HPDE6-E6E7 (cell line): ENCODE data around the gene PPP1R14C.
A peak's percentile ranks its signal among the peaks of the same experiment; 100 is the strongest.

Experiments
- DNase-seq: peaks from one replicate; pipeline ENCODE4 v3.0.0; 2011; ENCODE audit warnings: missing footprints; ENCODE audit errors: extremely low spot score

PPP1R14C gene

GRCh38 chr6:150138638-150139037 is 4.2 kb upstream of the PPP1R14C start:
- no peak for DNase-seq

GRCh38 chr6:150139533-150139932 is 3.3 kb upstream of the PPP1R14C start:
- DNase-seq: no peak

DNA sequence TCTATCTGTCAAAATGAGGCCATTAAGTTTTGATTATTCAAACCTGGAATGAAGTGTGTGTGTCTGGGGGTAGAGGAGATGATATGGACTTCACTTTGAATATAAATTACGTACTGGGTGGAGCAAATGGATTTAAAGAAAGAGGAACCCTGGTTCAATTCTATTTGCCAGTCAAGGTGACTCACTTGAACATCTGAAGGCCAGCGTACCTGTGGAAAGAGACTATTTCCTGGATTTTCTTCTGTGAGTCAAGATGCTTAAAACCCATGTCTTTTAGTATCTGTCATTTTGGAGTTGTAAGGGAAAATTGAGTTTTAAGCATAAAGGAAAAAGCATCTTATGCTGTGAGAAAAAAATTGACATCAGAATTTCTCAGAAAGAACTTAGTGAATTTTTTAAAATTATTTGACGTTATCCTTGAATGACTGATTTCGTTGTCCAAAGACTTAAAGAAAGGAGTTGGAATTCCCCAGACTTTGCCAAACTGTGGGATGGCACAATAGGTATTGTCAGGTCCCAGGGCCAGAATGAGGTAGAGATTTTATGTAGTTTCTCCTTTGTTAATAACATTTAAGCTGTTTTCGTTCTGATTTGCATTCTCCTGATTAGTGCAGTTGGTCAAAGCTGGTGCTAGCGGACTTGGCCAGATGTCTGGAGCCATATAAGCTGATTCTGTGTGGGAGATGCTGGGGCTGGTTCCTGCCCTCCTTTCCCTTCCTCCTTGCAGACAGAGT is 2.4 kb upstream of the PPP1R14C start:
- no peak for DNase-seq

DNA sequence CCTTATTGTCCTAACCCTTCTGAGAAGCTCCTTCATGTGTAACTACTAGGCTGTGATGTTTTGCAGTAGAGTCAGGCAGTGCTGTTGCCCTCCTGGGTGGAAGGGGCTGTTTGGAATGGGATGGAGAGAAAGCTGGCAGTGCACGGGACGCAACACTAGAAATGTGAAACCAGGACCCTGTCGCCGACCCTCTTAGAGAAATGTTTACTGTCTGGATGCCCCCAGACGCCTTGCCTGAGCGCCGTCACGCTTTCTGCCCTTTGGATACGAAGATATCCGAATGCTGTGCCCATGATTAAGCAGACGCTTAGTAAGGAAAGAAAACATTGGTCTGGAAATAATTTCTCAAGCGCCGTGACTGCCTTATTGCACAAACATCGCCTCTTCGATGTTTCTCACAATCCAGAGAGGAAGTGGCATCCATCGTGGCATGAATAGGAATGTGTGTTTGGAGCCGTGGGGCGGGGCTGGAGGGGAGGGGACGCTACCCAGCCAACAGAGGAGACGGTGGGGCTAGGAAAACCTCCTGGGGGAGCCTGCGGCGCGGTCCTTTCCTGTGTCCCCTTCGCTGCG is 661 bp upstream of the PPP1R14C start:
- peak; percentile 20 for DNase-seq

- DNase-seq: no peak
Observed at GRCh38 chr6:150143516-150144293, 861 bp downstream of the PPP1R14C start.

- DNase-seq: no peak
Observed at GRCh38 chr6:150144294-150144868, 1.5 kb downstream of the PPP1R14C start.

- DNase-seq: no peak
Observed at GRCh38 chr6:150145427-150145826, 2.6 kb downstream of the PPP1R14C start.

DNA sequence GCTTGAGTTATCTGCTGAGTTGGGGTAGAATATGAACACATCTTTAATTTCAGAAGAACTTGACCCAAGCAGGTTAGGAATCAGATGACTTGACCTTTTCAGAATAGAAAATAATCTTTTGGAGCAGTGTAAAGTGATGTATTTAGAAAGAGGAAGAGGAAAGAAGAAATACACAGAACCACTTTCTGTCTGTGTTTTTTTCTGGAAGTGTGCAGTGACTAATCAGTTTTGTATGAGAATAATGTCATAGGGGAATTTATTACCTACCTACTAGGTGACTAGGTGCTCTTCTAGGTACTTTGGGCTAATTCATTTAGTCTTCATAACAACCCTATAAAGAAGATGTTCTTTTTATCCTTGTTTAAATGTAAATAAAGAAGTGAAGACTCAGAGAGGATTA is 3.0 kb downstream of the PPP1R14C start:
- DNase-seq: no peak

GRCh38 chr6:150146436-150146835 is 3.6 kb downstream of the PPP1R14C start:
- DNase-seq: no peak

DNA sequence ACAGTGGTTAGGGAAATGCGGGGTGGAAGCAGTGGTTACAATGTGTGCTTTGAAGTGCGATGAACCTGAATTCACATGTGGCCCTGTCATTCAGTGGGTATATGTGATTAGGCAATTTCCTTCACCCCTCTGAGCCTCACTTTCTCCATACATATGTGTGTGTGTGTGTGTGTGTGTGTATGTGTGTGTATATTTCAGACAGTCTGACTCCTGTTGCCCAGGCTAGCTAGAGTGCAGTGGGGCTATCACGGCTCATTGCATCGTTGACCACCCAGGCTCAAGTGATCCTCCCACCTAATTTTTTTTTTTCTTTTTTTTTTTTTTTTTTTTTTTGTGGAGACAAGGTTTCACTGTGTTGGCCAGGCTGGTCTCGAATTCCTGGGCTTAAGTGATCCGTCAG is 6.3 kb downstream of the PPP1R14C start:
- no peak for DNase-seq

DNA sequence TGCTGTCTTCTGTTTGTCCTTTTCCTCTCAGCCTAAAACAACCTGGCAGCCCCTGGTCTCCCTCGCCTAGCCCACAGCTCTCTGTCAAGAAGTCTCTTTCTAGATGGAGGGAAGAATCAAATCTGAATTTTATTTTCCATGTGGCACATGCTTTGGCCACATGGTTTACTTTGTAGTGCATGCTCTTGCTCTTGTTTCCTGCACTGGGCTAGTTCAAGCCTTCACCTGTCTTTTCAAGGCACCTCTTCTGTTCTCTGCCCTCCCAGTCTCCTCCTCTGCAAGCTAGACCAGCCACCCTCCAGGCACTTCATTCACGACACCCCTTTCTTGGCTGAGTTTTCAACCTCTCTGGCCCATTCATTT is 7.6 kb downstream of the PPP1R14C start:
- no peak for DNase-seq

- DNase-seq: no peak
Observed at GRCh38 chr6:150150821-150151646, 8.2 kb downstream of the PPP1R14C start.

GRCh38 chr6:150152891-150153876 is 10.3 kb downstream of the PPP1R14C start:
- no peak for DNase-seq

GRCh38 chr6:150153905-150154492 is 11.2 kb downstream of the PPP1R14C start:
- peak; percentile 33 for DNase-seq

DNA sequence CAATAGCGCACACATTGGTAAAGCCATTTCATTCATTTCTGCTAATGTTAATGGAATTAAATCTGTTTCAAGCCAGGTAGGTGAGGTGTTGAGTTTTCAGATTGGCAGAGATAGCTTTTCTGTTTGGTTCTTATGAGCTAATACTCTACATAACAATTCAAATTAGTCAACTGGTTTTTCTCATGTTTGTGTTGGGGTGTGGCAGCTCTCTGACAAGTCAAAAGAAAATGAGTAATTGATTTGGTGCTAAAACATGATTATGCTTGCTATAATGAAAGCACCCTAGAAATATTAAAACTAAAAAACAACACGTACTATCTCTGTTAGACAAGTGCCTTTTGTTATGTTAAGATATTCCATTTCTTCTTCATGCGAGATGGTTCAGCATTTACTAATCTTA is 13.6 kb downstream of the PPP1R14C start:
- peak; percentile 45 for DNase-seq

GRCh38 chr6:150157081-150157480 is 14.2 kb downstream of the PPP1R14C start:
- DNase-seq: no peak

DNA sequence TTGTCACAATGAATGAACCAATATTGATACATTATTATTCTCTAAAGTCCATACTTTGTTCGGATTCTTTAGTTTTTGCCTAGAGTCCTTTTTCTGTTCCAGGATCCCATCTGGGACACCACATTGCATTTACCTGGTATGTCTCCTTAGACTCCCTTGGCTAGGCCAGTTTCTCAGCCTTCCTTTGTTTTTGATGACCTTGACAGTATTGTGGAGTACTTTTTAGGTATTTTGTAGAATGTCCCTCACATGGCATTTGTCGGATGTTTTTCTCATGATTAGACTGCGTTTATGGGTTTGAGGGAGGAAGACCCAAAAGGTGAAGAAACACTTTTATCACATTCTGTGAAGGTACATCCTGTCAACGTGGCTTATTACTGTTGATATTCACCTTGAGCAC is 16.9 kb downstream of the PPP1R14C start:
- no peak for DNase-seq

DNA sequence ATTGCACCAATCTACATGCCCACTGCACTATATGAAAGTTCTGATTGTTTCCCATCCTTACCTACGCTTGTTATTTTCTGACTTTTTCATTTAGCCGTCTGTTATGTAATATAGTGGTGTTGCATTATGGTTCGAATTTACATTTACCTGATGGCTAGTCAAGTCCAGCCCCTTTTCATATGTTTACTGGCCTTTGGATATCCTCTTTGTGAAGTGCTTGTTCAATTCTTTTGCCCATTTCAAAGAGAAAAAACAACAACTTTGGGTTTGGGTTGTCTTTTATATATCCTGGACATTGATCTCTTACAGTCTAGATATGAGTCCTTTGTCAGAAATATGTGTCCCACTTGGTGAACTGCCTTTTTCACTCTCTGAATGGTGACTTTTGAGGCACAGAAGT is 21.1 kb downstream of the PPP1R14C start:
- DNase-seq: no peak

DNA sequence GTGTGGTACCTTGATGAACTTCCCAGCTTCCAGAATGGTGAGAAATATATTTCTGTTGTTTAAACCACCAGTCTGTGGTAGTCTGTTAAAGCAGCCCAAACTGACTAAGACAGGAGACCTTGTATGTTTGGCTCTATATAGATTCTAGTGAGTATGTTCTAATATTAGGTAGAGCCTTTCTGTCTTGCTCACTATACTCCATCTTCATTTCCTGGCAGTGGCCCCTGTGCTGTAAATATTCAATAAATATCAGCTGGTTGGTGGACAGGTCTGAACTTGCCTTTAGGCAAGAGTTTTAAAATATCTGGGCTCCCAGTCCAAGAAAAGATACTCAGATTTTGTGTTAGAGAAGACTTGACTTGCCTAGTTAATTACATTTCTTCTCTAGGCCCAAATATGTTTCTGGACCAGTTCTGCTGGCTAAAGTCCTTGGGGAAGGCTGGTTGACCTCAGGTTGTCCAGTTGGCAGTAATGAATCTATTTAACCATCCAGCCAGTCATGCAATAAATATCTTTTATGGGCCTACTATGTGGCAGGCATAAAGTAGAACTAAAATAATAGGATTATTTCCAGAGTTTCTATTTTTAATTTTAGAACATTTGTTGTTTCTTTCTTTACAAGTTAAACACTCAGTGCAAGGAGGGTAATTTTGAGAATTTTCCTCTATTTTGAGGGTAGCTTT is 22.3 kb downstream of the PPP1R14C start:
- DNase-seq: no peak

GRCh38 chr6:150167479-150167873 is 24.6 kb downstream of the PPP1R14C start:
- DNase-seq: no peak
